HG03565 (cell line): ENCODE results near the gene ABCF3.

Experiments
- ATAC-seq: cut with Tn5 transposase; IDR thresholded peaks from one replicate; pipeline ENCODE4 v1.9.1; 2021; ENCODE audit warnings: mild to moderate bottlenecking, moderate library complexity; ENCODE audit not compliant: unreplicated experiment

ABCF3 gene

GRCh38 chr3:184185461-184186183 lies 377 bp upstream of the ABCF3 start:
- peak; percentile 87 for ATAC-seq

GRCh38 chr3:184186902-184187207 lies 856 bp downstream of the ABCF3 start:
- ATAC-seq = no peak

GRCh38 chr3:184188080-184188479 lies 2.1 kb downstream of the ABCF3 start:
- ATAC-seq = no peak

GRCh38 chr3:184189421-184189820 lies 3.4 kb downstream of the ABCF3 start:
- no peak for ATAC-seq

- no peak for ATAC-seq
Measured at GRCh38 chr3:184192889-184193288, 6.9 kb downstream of the ABCF3 start.

- ATAC-seq = no peak
Measured at GRCh38 chr3:184193991-184194539, 8.1 kb downstream of the ABCF3 start.

GRCh38 chr3:184196536-184196935 lies 10.5 kb downstream of the ABCF3 start:
- ATAC-seq = no peak

GRCh38 chr3:184198509-184198908 lies 12.5 kb downstream of the ABCF3 start:
- no peak for ATAC-seq

GRCh38 chr3:184200825-184201224 lies 14.8 kb downstream of the ABCF3 start:
- no peak for ATAC-seq

GRCh38 chr3:184203526-184203925 lies 17.5 kb downstream of the ABCF3 start:
- ATAC-seq = no peak

GRCh38 chr3:184209146-184209923 lies 23.3 kb downstream of the ABCF3 start:
- ATAC-seq = no peak

GRCh38 chr3:184211297-184211696 lies 25.3 kb downstream of the ABCF3 start:
- no peak for ATAC-seq

- ATAC-seq = no peak
Measured at GRCh38 chr3:184211718-184212117, 25.7 kb downstream of the ABCF3 start.

- ATAC-seq = no peak
Measured at GRCh38 chr3:184218814-184219213, 32.8 kb downstream of the ABCF3 start.

- ATAC-seq = no peak
Measured at GRCh38 chr3:184222521-184222920, 36.5 kb downstream of the ABCF3 start.

GRCh38 chr3:184223946-184224345 lies 37.9 kb downstream of the ABCF3 start:
- no peak for ATAC-seq

GRCh38 chr3:184227481-184227935 lies 41.5 kb downstream of the ABCF3 start:
- ATAC-seq = no peak

GRCh38 chr3:184228376-184229137 lies 42.6 kb downstream of the ABCF3 start:
- ATAC-seq = no peak

GRCh38 chr3:184229394-184230080 lies 43.5 kb downstream of the ABCF3 start, which contains the start of gene VWA5B2:
TSS of gene VWA5B2 (plus strand) at chr3:184229585. CDS start at chr3:184230529, 944 bp downstream.
- ATAC-seq = peak; percentile 66

GRCh38 chr3:184230081-184230602 lies 44.1 kb downstream of the ABCF3 start:
- ATAC-seq = no peak
